Rectal smooth muscle tissue (tissue), 1 donor: Measurements from ENCODE around the gene BPIFB4.

Source experiments
- H3K27ac ChIP-seq: one replicate; pipeline ENCODE4 v1.7.0; 2013; ENCODE audit warnings: low read depth, low read length, inconsistent platforms
- H3K27me3 ChIP-seq: one replicate; pipeline ENCODE4 v1.7.0; 2013; ENCODE audit warnings: low read length; ENCODE audit not compliant: control insufficient read depth, insufficient read depth
- H3K36me3 ChIP-seq: one replicate; pipeline ENCODE4 v1.7.0; 2013; ENCODE audit warnings: low read length; ENCODE audit not compliant: control insufficient read depth, insufficient read depth
- H3K4me1 ChIP-seq: one replicate; pipeline ENCODE4 v1.7.0; 2013; ENCODE audit warnings: low read length; ENCODE audit not compliant: control insufficient read depth, insufficient read depth
- H3K4me3 ChIP-seq: one replicate; pipeline ENCODE4 v1.7.0; 2013; ENCODE audit warnings: low read length
- H3K9ac ChIP-seq: one replicate; pipeline ENCODE4 v1.7.0; 2013; ENCODE audit warnings: low read length

Gene BPIFB4

GRCh38 chr20:33137195-33137594 is 57.8 kb downstream of the BPIFB4 start:
- H3K4me3 ChIP-seq: no peak overlapping the region
- H3K4me1 ChIP-seq: no peaks in the 10 kb centered on the region
- no peaks in the 10 kb centered on the region for H3K27me3 ChIP-seq
- H3K27ac ChIP-seq: no peak overlapping the region
- no peak overlapping the region for H3K9ac ChIP-seq
- no peaks in the 10 kb centered on the region for H3K36me3 ChIP-seq

- Histone ChIP-seq H3K36me3 (no peaks in the 10 kb centered on the region), H3K9ac (no peak overlapping the region), H3K27ac (no peak overlapping the region), H3K27me3 (no peaks in the 10 kb centered on the region), H3K4me3 (no peak overlapping the region), H3K4me1 (no peaks in the 10 kb centered on the region)
Measured at GRCh38 chr20:33139467-33139866, 60.0 kb downstream of the BPIFB4 start.

GRCh38 chr20:33145521-33145920 is 66.1 kb downstream of the BPIFB4 start:
- H3K27me3 ChIP-seq: no peaks in the 10 kb centered on the region
- no peak overlapping the region for H3K9ac ChIP-seq

GRCh38 chr20:33147299-33147698 is 67.9 kb downstream of the BPIFB4 start:
- Histone ChIP-seq H3K27me3 (no peaks in the 10 kb centered on the region), H3K4me3 (no peak overlapping the region), H3K36me3 (no peaks in the 10 kb centered on the region), H3K27ac (no peak overlapping the region), H3K9ac (no peak overlapping the region), H3K4me1 (no peaks in the 10 kb centered on the region)

More at GRCh38 chr20:33145521-33145920, 66.1 kb downstream of the BPIFB4 start:
- H3K27ac ChIP-seq: no peak overlapping the region
- H3K36me3 ChIP-seq: no peaks in the 10 kb centered on the region
- H3K4me3 ChIP-seq: no peak overlapping the region
- H3K4me1 ChIP-seq: no peaks in the 10 kb centered on the region

- H3K27ac ChIP-seq: no peak overlapping the region
- H3K4me3 ChIP-seq: no peak overlapping the region
- no peaks in the 10 kb centered on the region for H3K36me3 ChIP-seq
- H3K4me1 ChIP-seq: no peaks in the 10 kb centered on the region
- H3K9ac ChIP-seq: no peak overlapping the region
- H3K27me3 ChIP-seq: no peaks in the 10 kb centered on the region
Measured at GRCh38 chr20:33148040-33148439, 68.6 kb downstream of the BPIFB4 start.

GRCh38 chr20:33154252-33154651 is 74.8 kb downstream of the BPIFB4 start:
- Histone ChIP-seq H3K36me3 (no peaks in the 10 kb centered on the region), H3K9ac (no peak overlapping the region), H3K4me1 (no peaks in the 10 kb centered on the region), H3K27ac (no peak overlapping the region), H3K4me3 (no peak overlapping the region), H3K27me3 (no peaks in the 10 kb centered on the region)

- no peaks in the 10 kb centered on the region for H3K36me3 ChIP-seq
- no peaks in the 10 kb centered on the region for H3K27me3 ChIP-seq
Measured at GRCh38 chr20:33158637-33159385, 79.4 kb downstream of the BPIFB4 start.

GRCh38 chr20:33159713-33160112 is 80.3 kb downstream of the BPIFB4 start:
- no peak overlapping the region for H3K4me3 ChIP-seq
- H3K4me1 ChIP-seq: no peaks in the 10 kb centered on the region
- H3K36me3 ChIP-seq: no peaks in the 10 kb centered on the region
- H3K27ac ChIP-seq: no peak overlapping the region
- H3K27me3 ChIP-seq: no peaks in the 10 kb centered on the region
- H3K9ac ChIP-seq: no peak overlapping the region

More at GRCh38 chr20:33158637-33159385, 79.4 kb downstream of the BPIFB4 start:
- no peaks in the 10 kb centered on the region for H3K4me1 ChIP-seq
- H3K4me3 ChIP-seq: no peak overlapping the region
- H3K27ac ChIP-seq: no peak overlapping the region
- H3K9ac ChIP-seq: no peak overlapping the region

- H3K4me3 ChIP-seq: no peak overlapping the region
- H3K36me3 ChIP-seq: no peaks in the 10 kb centered on the region
- no peak overlapping the region for H3K27ac ChIP-seq
- no peaks in the 10 kb centered on the region for H3K4me1 ChIP-seq
- H3K9ac ChIP-seq: no peak overlapping the region
- no peaks in the 10 kb centered on the region for H3K27me3 ChIP-seq
Measured at GRCh38 chr20:33160681-33161080, 81.2 kb downstream of the BPIFB4 start.
